Measurements from ENCODE around the gene ITPR2. TPM values are rescaled to one million over a fixed set of nuclear protein-coding genes. Genes with fewer than 3 reads are reported as not detected.
A peak's percentile ranks its signal among the peaks of the same experiment; 100 is the strongest.

Gene ITPR2
- total RNA-seq, 1 donor from 2014 or later, result 15.8 TPM

- Histone ChIP-seq H3K27me3 (ENCODE audit: low read depth) (no peaks in the 10 kb centered on the region), H3K4me3 (no peak overlapping the region), H3K9me3 (replicated peaks) (no peaks in the 10 kb centered on the region), H3K36me3 (no peaks in the 10 kb centered on the region), H3K4me1 (no peaks in the 10 kb centered on the region), H3K27ac (replicated peaks) (no peak overlapping the region)
- intact Hi-C loops (cut with micrococcal nuclease), result no loop called here
- TF ChIP-seq CTCF (IDR thresholded peaks at IDR 0.05; ENCODE audit: borderline replicate concordance), result no peak
- DNase-seq, result no peak
Measured at GRCh38 chr12:26818201-26818600, 14.8 kb downstream of the ITPR2 start.

- H3K27me3 ChIP-seq (ENCODE audit: low read depth), result no peaks in the 10 kb centered on the region
- H3K4me1 ChIP-seq, result no peaks in the 10 kb centered on the region
- intact Hi-C loops (cut with micrococcal nuclease), result no loop called here
- H3K27ac ChIP-seq (replicated peaks), result no peak overlapping the region
- H3K9me3 ChIP-seq (replicated peaks), result no peaks in the 10 kb centered on the region
- DNase-seq, result no peak
- no peak for TF ChIP-seq CTCF (IDR thresholded peaks at IDR 0.05; ENCODE audit: borderline replicate concordance)
- no peak overlapping the region for H3K4me3 ChIP-seq
- H3K36me3 ChIP-seq, result no peaks in the 10 kb centered on the region
Measured at GRCh38 chr12:26817183-26817591, 15.8 kb downstream of the ITPR2 start.

DNA sequence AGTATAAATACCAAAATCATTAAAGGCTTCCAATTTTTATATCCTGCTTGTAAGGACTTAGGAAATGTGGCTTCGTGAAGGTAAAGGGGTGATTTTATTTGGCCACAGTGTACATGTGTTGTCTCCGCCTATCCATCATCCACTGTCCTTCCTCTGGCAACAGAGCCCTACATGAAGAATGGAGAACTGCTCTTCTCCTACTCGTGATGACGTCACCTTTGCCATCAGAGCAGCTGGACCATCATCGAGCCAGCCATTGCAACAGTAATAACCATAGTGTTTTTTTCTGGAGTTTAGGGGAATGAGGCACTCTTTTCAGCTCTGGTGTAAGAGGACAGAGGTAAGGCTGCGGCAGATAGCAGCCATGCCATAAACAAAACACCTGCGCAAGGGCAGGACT lies 19.2 kb downstream of the ITPR2 start:
- Histone ChIP-seq H3K4me3 (no peak overlapping the region), H3K9me3 (replicated peaks) (no peaks in the 10 kb centered on the region), H3K4me1 (peaks cover 20% of the 10 kb centered on the region), H3K36me3 (no peaks in the 10 kb centered on the region), H3K27me3 (ENCODE audit: low read depth) (no peaks in the 10 kb centered on the region), H3K27ac (replicated peaks) (no peak overlapping the region)
- DNase-seq, result no peak
- no peak for TF ChIP-seq CTCF (IDR thresholded peaks at IDR 0.05; ENCODE audit: borderline replicate concordance)
- intact Hi-C loops (cut with micrococcal nuclease), result no loop called here

- Histone ChIP-seq H3K36me3 (no peaks in the 10 kb centered on the region), H3K27me3 (ENCODE audit: low read depth) (no peaks in the 10 kb centered on the region), H3K27ac (replicated peaks) (peak overlapping the region; percentile 61), H3K4me3 (peak overlapping the region; percentile 20), H3K9me3 (replicated peaks) (no peaks in the 10 kb centered on the region), H3K4me1 (peaks cover 32% of the 10 kb centered on the region)
- no peak for TF ChIP-seq CTCF (IDR thresholded peaks at IDR 0.05; ENCODE audit: borderline replicate concordance)
- peak; percentile 57 for DNase-seq
- intact Hi-C loops (cut with micrococcal nuclease), result no loop called here
Measured at GRCh38 chr12:26810330-26810729, 22.7 kb downstream of the ITPR2 start.

- Histone ChIP-seq H3K27ac (replicated peaks) (peak overlapping the region; percentile 61), H3K9me3 (replicated peaks) (no peaks in the 10 kb centered on the region), H3K27me3 (ENCODE audit: low read depth) (no peaks in the 10 kb centered on the region), H3K36me3 (no peaks in the 10 kb centered on the region), H3K4me3 (peak overlapping the region; percentile 20), H3K4me1 (peaks cover 32% of the 10 kb centered on the region)
- DNase-seq, result no peak
- TF ChIP-seq CTCF (IDR thresholded peaks at IDR 0.05; ENCODE audit: borderline replicate concordance), result no peak
- intact Hi-C loops (cut with micrococcal nuclease), result no loop called here
Measured at GRCh38 chr12:26809611-26810285, 23.2 kb downstream of the ITPR2 start.
